Pancreas (tissue), 10 donors: Measurements from ENCODE around the gene DOCK10. TPM values are rescaled to one million over a fixed set of nuclear protein-coding genes. Genes with fewer than 3 reads are reported as not detected.

Source experiments
- ATAC-seq, 4 donors: fragments of 200-7000 bp; cut with Tn5 transposase; one replicate each; pipeline versions ENCODE4 v1.8.0 to v1.9.1; 2020; ENCODE audit warnings: mild to moderate bottlenecking in 4 of 4, moderate library complexity in 4 of 4
- DNase-seq, 6 donors: peaks; one replicate each; pipeline ENCODE4 v3.0.0-alpha.2; 2020
- FAIRE-seq: peaks from 2 replicates; lab custom pipeline; 2012; peaks lifted over from hg19 to GRCh38; lab: Jason Lieb, UNC
- H3K27ac ChIP-seq, 4 donors: fragments of 200-600 bp; sonication (generic); 1 replicate in 3 of 4; 2 replicates in 1 of 4; pipeline versions ENCODE4 v1.5.0 to v1.8.0; 2020
- H3K27me3 ChIP-seq, 4 donors: fragments of 200-600 bp; one replicate each; pipeline ENCODE4 v1.8.0; 2021
- H3K36me3 ChIP-seq, 3 donors: fragments of 200-600 bp; sonication (generic) in 1 of 3; one replicate each; pipeline versions ENCODE4 v1.5.0 to v1.8.0; 2020 to 2021
- H3K4me1 ChIP-seq, 3 donors: fragments of 200-600 bp; one replicate each; pipeline ENCODE4 v1.8.0; 2021
- H3K4me3 ChIP-seq, 4 donors: fragments of 200-600 bp; sonication (generic) in 2 of 4; one replicate each; pipeline versions ENCODE4 v1.5.0 to v1.8.0; 2020 to 2021
- H3K9me3 ChIP-seq, 4 donors: fragments of 200-600 bp; one replicate each; pipeline ENCODE4 v1.8.0; 2021
- WGBS, 2 donors: extraction: QIAGEN DNeasy Blood & Tissue Kit; methylation state at CpG; one replicate each; pipeline ENCODE4 v1.1.7; 2013; 5-methylcytosine and 5-hydroxymethylcytosine counted together
- intact Hi-C, 3 donors: fragments of 100-400 bp; cut with DNase I; formaldehyde crosslinking; loops; one replicate each; pipeline versions ENCODE4 v1.11.1 to v1.14.2; 2022
- polyA plus RNA-seq, 2 donors: library from polyadenylated mRNA; stranded (reverse); fragments of 200-250 nt; gene quantifications; one replicate each; pipeline ENCODE4 v1.2.3, GENCODE V29; 2013
- total RNA-seq, 6 donors: library from RNA; stranded (reverse); fragmentation: NEBNext Ultra II Directional in 4 of 6; extraction: Animal tissue kit (Norgen Biotek cat#: 25700) in 4 of 6; gene quantifications; one replicate each; pipeline versions ENCODE4 v1.2.1 to v1.2.4, GENCODE V29; 2021 to 2023
- TF ChIP-seq, protein P1 (sequence below), 4 donors: fragments of 200-600 bp; sonication (generic) in 3 of 4; IDR thresholded peaks; one replicate each; pipeline versions ENCODE4 v1.5.0 to v1.8.0; 2021; ENCODE audit warnings: antibody characterized with exemption in 4 of 4
- donor health status: healthy with polysubstance abuse.
- donor health status: DM: no; HTN: no; CAD: no; lungs with moderate emphysema.
- donor health status: DM: no; HTN: no; CAD: no.
- donor health status: control.
- donor health status: control.
- donor health status: Bipolar disorder and iron deficiency.
- donor health status: DM: yes; HTN: yes; CAD: no.
- donor health status: DM: no; HTN: no; CAD: no.
- donor health status: DM: no; HTN: no; CAD: no.
- donor health status: DM: yes; HTN: yes; CAD: no.

DOCK10 gene
- total and polyA plus RNA-seq, 8 donors, result 0.95 to 16.3 (median 2.7) TPM

DNA sequence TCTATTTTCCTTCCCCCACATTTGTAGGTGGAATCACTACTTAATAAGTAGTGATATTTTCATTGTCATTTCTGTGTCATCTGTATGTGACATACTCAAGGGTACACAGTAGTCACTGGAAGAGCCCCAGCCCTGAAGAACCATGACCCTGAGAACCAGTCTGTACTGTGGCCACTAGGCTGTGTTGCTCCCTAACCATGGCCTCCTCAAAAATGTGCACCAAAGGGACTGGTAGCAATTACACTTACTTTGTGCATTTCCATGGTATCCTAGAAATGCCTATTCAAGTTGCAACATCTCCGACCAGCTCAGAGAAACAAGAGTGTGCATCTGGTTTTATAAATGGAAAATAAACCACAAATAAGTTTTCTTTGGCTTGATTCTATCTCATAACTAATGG, 155.1 kb downstream of the DOCK10 start:
- Histone ChIP-seq H3K9me3 (no peaks in the 10 kb centered on the region), H3K4me3 (no peak overlapping the region), H3K4me1 (peaks cover 0 to 5% (median 0%) of the 10 kb centered on the region in 3 donors), H3K27me3 (no peaks in the 10 kb centered on the region), H3K27ac (no peak overlapping the region), H3K36me3 (no peaks in the 10 kb centered on the region)
- 68 to 80% methylated on average over 1 of the region's 1 CpG for WGBS, 2 donors
- FAIRE-seq (no peak), DNase-seq (no peak), ATAC-seq (no peak)
- intact Hi-C loops, result no loop called here
- TF ChIP-seq, protein P1, sequence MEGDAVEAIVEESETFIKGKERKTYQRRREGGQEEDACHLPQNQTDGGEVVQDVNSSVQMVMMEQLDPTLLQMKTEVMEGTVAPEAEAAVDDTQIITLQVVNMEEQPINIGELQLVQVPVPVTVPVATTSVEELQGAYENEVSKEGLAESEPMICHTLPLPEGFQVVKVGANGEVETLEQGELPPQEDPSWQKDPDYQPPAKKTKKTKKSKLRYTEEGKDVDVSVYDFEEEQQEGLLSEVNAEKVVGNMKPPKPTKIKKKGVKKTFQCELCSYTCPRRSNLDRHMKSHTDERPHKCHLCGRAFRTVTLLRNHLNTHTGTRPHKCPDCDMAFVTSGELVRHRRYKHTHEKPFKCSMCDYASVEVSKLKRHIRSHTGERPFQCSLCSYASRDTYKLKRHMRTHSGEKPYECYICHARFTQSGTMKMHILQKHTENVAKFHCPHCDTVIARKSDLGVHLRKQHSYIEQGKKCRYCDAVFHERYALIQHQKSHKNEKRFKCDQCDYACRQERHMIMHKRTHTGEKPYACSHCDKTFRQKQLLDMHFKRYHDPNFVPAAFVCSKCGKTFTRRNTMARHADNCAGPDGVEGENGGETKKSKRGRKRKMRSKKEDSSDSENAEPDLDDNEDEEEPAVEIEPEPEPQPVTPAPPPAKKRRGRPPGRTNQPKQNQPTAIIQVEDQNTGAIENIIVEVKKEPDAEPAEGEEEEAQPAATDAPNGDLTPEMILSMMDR (IDR thresholded peaks at IDR 0.05), result no peak

DNA sequence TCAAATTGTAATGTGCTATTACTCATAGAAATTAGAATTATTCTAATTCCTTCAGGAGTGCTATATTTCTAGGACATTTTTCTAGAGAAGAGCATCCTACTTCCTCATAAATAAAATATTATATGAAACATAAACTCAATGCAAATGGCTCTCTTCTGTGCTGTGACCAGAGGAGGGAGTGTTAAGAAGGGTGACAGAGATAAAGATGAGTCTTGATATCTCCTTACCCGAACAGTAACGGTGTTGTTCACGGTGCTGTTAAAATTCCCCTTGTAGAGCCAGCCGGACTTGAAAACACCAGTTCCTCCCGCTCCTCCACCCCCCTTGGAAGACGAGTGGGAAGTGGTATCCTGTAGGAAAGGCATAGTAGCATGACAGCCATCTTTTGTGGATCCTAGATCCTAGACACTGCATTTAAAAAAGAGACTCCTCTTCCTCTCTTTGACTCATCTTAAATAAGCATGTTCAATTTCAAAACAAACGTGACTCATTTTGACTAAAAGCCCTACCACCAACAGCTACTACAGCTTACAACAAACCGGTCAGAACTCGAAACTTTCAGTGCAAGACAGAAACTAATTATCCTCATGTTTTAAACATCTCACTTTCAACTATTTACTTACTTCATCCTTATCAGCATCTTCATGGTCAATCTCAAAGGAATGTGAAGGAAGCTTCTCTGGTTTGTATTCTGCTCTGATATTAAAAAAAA, 156.3 kb downstream of the DOCK10 start:
- Histone ChIP-seq H3K4me1 (peaks cover 0 to 5% (median 0%) of the 10 kb centered on the region in 3 donors), H3K27ac (no peak overlapping the region), H3K27me3 (no peaks in the 10 kb centered on the region), H3K4me3 (no peak overlapping the region), H3K9me3 (no peaks in the 10 kb centered on the region), H3K36me3 (no peaks in the 10 kb centered on the region)
- TF ChIP-seq, protein P1 (IDR thresholded peaks at IDR 0.05), result no peak
- 51 to 66% methylated on average over 9 of the region's 9 CpGs for WGBS, 2 donors
- no peak for ATAC-seq
- no peak for DNase-seq
- intact Hi-C loops, result no loop called here
- no peak for FAIRE-seq

DNA sequence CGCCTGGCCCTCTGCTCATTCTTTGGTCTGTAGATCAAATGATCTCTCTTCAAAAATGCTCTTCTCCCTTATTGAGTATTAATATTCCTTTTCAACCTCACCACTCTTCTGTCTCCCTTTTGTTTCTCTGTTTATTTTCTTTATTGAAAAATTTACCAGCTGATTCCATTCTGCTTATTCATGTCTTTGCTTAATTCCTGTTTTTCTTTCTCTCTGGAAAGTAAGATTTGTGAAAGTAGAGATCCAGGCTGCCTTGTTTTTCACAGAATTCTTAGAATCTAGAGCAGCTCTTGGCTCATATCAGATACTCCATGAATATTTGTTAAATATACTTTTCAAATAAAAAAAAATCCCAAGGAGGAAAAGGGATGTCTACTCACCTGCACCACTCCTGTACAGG, 157.0 kb downstream of the DOCK10 start:
- no peak overlapping the region for H3K27ac ChIP-seq
- H3K27me3 ChIP-seq, result no peaks in the 10 kb centered on the region
- no peak for DNase-seq
- no peak for FAIRE-seq
- no peaks in the 10 kb centered on the region for H3K36me3 ChIP-seq
- no peak overlapping the region for H3K4me3 ChIP-seq
- peaks cover 0 to 5% (median 0%) of the 10 kb centered on the region in 3 donors for H3K4me1 ChIP-seq
- H3K9me3 ChIP-seq, result no peaks in the 10 kb centered on the region
- intact Hi-C loops, result no loop called here
- 94 to 95% methylated on average over 1 of the region's 1 CpG for WGBS, 2 donors
- TF ChIP-seq, protein P1 (IDR thresholded peaks at IDR 0.05), result no peak
- ATAC-seq, result no peak

DNA sequence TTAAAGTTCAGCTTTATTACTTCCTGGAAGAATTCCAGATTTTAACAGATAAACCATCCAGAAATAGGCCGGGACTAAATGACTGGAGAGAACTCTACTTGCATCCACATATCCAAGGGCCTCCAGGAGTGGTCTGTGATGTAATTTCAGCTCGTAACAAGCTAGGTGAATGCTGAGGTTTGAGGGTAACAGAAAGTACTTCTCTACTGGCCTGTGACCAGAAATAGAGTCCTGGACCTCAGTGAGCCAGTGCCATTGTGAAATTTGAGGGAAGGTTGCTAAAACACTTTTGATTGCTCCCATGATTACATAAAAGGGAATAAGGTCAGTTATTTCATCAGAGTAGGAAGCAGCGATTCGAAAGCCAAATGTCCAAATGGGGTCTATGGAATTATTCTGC, 158.1 kb downstream of the DOCK10 start:
- WGBS, 2 donors, result 55 to 59% methylated on average over 4 of the region's 4 CpGs
- intact Hi-C loops, result no loop called here
- Histone ChIP-seq H3K27me3 (no peaks in the 10 kb centered on the region), H3K4me3 (no peak overlapping the region), H3K9me3 (no peaks in the 10 kb centered on the region), H3K36me3 (no peaks in the 10 kb centered on the region), H3K4me1 (peaks cover 0 to 5% (median 0%) of the 10 kb centered on the region in 3 donors), H3K27ac (no peak overlapping the region)
- FAIRE-seq (no peak), ATAC-seq (peak in 1 of 4 donors; percentile 39), DNase-seq (no peak)
- TF ChIP-seq, protein P1 (IDR thresholded peaks at IDR 0.05), result no peak

DNA sequence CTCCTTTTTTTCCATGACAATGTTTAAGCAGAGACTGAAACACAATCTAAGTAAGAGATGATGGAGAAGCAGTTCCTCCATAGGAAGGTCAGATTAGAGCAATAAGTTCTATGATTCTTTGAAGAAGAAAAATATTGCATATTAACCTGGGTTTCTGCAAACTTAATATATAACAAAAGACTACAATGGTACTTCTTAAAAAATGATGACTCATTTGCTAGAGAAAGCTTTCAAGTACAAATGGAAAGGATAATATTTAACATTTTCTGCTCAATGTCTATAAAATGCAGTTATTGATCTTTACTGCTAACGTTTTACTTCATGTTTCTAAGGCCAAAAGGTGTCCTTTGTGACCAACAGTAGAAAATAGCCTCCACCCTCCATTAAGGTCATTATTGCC, 158.6 kb downstream of the DOCK10 start:
- 10 to 12% methylated on average over 1 of the region's 1 CpG for WGBS, 2 donors
- ATAC-seq (no peak), DNase-seq (no peak), FAIRE-seq (no peak)
- no peak overlapping the region for H3K27ac ChIP-seq
- H3K4me1 ChIP-seq, result peaks cover 0 to 5% (median 0%) of the 10 kb centered on the region in 3 donors
- H3K36me3 ChIP-seq, result no peaks in the 10 kb centered on the region
- H3K4me3 ChIP-seq, result no peak overlapping the region
- intact Hi-C loops, result no loop called here
- H3K27me3 ChIP-seq, result no peaks in the 10 kb centered on the region
- H3K9me3 ChIP-seq, result no peaks in the 10 kb centered on the region
- TF ChIP-seq, protein P1 (IDR thresholded peaks at IDR 0.05), result no peak
